Measurements from ENCODE around the gene AKAP8L.

AKAP8L gene

DNA sequence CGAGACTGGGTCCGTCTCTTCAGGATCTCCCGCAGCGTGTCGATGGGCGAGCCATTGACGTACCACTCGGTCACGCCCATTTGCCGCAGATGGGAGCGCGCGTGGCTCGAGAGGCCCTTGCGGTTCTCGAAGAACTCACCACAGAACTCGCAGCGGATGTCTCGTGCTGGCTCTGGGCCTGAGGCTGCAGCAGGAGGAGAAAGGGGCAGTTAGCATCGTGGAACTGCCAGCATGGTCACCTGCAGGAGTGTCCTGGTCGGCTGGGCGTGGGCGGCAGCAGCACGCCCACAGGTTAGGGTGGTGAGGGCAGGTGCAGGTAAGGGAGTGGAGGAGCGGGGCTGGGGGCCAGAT is 8.5 kb upstream of the AKAP8L start:
- no peak for DNase-seq (ENCODE audit: low read depth)
- TF ChIP-seq CTCF (IDR thresholded peaks at IDR 0.05; ENCODE audit: low read depth, low read length, missing control alignments), result no peak
- no peak overlapping the region for H3K4me3 ChIP-seq (ENCODE audit: low read depth, low read length)
- in situ Hi-C loops (cut with HindIII; ENCODE audit: low sequenced_read_pairs), result no loop called here

DNA sequence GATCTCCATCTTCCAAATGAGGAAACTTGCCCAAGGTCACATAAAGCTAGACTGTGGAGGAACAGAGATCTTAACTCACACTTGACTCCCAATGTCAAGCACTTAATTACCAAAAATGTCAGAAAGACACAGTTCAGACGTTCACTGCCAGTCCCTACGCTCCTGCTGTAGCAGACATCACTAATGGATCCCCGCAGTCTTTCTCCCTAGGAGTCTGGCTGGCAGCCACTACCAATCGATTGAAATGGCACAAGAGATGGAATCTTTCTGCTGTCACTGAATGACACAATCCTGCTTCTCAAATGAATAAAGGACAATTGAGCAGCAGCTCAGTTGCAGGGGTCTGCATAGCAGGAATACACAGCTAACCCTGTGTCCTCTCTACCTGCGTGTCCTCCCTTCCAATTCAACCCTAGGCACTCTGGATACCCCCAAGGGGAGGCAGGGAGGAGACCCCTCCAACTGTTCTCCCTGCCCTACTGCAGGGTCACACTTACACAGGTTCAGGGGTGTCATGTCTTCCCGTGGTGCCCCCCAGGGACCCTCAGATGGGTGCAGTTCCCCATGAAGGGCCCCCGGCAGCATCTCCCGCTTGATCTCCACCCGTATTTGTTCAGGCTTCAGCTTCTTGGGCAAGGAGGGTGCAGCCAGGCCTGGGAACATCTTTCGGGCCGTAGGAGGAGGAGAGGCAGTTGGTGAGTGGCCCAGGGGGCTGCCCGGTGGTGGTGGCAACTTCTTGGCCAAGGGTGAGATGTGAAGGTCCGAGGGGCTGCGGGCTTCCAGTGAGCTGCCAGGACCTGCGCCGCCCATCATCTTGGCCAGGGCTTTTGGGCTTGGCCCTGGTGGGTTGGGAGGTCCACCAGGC is 7.9 kb upstream of the AKAP8L start:
- no peak overlapping the region for H3K4me3 ChIP-seq (ENCODE audit: low read depth, low read length)
- no peak for DNase-seq (ENCODE audit: low read depth)
- TF ChIP-seq CTCF (IDR thresholded peaks at IDR 0.05; ENCODE audit: low read depth, low read length, missing control alignments), result no peak
- in situ Hi-C loops (cut with HindIII; ENCODE audit: low sequenced_read_pairs), result no loop called here

GRCh38 chr19:15425321-15425950 is 6.6 kb upstream of the AKAP8L start:
- DNase-seq (ENCODE audit: low read depth), result no peak
- H3K4me3 ChIP-seq (ENCODE audit: low read depth, low read length), result no peak overlapping the region
- TF ChIP-seq CTCF (IDR thresholded peaks at IDR 0.05; ENCODE audit: low read depth, low read length, missing control alignments), result no peak
- in situ Hi-C loops (cut with HindIII; ENCODE audit: low sequenced_read_pairs), result no loop called here

DNA sequence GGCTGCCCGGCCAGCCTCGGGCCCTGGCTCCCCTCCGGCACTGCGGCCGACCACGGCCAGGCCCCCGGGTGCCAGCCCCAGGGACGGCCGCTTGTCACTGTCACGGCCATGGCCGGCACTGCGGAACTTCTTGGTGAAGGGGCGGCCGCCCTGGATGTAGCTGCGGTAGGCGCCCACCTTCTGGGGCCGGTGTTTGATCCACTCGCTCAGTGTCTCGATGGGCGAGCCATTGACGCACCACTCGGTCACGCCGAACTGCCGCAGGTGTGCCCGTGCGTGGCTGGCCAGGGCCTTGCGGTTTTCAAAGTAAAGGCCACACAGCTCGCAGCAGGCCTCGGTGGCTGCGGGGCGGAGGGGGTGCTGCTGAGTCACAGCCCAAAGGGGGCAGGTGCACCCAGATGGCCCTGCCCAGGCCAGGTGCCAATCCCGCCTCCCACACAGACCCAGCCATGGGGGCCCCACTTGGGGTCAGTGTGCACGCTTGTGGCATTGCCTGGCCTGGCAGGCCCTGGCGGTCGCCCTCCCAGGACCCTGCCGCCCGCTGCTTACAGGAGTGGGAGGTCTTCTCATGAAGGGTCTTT is 6.0 kb upstream of the AKAP8L start:
- TF ChIP-seq CTCF (IDR thresholded peaks at IDR 0.05; ENCODE audit: low read depth, low read length, missing control alignments), result no peak
- no peak for DNase-seq (ENCODE audit: low read depth)
- no peak overlapping the region for H3K4me3 ChIP-seq (ENCODE audit: low read depth, low read length)
- in situ Hi-C loops (cut with HindIII; ENCODE audit: low sequenced_read_pairs), result no loop called here

DNA sequence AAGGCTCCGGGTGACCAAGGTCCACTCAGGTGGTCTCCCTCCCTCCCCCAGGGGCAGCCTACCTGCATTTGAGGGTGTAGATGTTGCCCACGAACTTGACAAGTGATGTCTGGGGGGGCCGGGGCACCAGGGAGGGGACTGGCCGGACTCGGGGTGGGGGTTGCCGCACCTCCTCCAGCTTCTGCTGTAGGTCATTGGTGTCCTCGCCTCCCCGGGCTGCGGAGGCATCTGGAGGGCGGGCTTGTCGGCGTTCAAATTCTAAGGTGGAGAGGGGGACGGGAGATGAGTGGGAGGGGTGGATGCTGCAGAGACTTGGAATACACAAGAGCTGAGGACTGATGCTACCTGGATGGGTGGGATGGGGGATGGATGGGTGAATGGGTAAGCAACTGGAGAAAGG is 5.3 kb upstream of the AKAP8L start:
- H3K4me3 ChIP-seq (ENCODE audit: low read depth, low read length), result no peak overlapping the region
- no peak for DNase-seq (ENCODE audit: low read depth)
- TF ChIP-seq CTCF (IDR thresholded peaks at IDR 0.05; ENCODE audit: low read depth, low read length, missing control alignments), result no peak
- in situ Hi-C loops (cut with HindIII; ENCODE audit: low sequenced_read_pairs), result no loop called here

- TF ChIP-seq CTCF (IDR thresholded peaks at IDR 0.05; ENCODE audit: low read depth, low read length, missing control alignments), result no peak
- no peak overlapping the region for H3K4me3 ChIP-seq (ENCODE audit: low read depth, low read length)
- no peak for DNase-seq (ENCODE audit: low read depth)
- in situ Hi-C loops (cut with HindIII; ENCODE audit: low sequenced_read_pairs), result no loop called here
These were observed 4.3 kb upstream of the AKAP8L start for GRCh38 chr19:15423130-15423529.
